Esophagus mucosa (tissue), 1 donor: ENCODE results near the gene PEF1. TPM values are rescaled to one million over a fixed set of nuclear protein-coding genes. Genes with fewer than 3 reads are reported as not detected.
A peak's percentile ranks its signal among the peaks of the same experiment; 100 is the strongest.

Experiments used
- ATAC-seq: fragments of 200-7000 bp; cut with Tn5 transposase; one replicate; pipeline ENCODE4 v1.9.1; 2020
- total RNA-seq: library from RNA; stranded (reverse); gene quantifications from one replicate; pipeline ENCODE4 v1.2.4, GENCODE V29; 2023
- donor health status: DM: yes; HTN: yes; CAD: no.

PEF1 gene, protein sequence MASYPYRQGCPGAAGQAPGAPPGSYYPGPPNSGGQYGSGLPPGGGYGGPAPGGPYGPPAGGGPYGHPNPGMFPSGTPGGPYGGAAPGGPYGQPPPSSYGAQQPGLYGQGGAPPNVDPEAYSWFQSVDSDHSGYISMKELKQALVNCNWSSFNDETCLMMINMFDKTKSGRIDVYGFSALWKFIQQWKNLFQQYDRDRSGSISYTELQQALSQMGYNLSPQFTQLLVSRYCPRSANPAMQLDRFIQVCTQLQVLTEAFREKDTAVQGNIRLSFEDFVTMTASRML
- 44.0 TPM for total RNA-seq

DNA sequence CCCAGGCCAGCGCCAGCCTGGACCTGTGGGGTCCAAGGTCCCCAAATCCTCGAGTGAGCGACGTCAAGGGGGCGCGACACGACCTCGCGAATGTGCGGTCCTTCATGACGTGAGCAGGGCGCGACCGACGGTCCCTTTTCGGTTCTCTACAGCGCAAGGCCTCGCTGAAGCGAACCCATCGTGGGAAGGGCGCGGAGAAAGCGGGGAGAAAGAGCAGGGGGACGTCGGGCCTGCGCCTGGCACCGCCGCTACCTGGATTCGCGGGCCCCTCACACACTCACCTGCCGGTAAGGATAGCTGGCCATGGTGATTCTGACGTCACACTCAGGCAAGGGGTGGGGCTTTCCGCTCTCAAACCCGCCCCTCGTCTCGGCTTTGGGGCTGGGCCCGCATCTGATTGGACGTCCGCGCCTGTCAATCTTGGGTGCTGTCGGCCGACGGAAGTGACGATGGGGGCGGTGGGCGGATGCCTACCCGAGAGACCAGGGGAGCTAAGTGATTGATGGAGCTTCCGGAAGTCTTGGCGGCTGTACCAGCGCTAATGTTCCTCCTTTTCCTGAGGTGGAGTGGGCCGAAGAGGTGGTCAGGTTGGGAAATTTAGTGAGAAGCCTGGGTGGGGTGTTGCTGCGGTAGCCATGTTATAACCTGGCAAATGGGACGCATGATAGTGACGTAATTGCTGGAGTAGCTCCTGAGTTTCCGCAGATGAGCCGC lies at the start of gene PEF1:
PEF1 (minus strand) TSS at position 317 of the 714 bp plus-strand sequence; CDS start at position 305, 12 bp downstream.
- peak; percentile 95 for ATAC-seq

DNA sequence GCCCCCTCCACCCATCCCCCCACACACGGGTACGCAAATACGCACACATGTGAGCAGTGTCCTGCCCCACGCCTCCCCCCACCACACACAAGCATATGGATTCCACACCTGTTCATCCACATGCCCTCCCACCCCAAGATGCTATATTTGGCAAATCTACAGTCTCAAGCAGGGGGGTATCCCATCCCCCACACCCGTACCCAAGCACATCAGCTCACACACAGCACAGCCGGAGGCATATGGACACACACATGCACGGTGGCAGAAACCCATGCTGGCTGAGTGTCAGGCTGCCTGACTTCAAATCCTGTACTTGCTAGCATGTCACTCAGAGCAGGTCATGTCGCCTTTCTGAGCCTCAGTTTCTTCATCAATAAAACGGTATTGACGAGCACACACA lies 48.6 kb upstream of the PEF1 start:
- no peak for ATAC-seq

DNA sequence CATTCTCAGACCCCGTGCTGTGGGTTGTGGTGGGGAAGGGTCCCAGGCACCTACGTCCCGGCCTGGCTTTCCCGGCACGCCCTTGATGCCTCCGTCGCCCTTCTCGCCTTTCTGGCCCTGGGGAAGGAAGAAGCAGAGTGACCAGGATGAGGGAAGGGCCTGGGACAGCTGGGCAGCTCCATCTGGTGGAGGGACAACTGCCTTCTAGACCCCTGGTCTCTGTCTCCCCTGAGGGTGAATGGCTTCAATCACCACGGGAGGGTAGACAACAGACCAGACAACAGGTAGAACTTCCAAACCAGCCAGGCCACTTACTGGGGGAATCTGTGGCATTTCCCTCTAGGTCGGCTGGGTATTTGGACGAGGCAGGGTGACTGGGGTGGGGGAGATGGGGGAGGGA lies 47.3 kb upstream of the PEF1 start:
- no peak for ATAC-seq

DNA sequence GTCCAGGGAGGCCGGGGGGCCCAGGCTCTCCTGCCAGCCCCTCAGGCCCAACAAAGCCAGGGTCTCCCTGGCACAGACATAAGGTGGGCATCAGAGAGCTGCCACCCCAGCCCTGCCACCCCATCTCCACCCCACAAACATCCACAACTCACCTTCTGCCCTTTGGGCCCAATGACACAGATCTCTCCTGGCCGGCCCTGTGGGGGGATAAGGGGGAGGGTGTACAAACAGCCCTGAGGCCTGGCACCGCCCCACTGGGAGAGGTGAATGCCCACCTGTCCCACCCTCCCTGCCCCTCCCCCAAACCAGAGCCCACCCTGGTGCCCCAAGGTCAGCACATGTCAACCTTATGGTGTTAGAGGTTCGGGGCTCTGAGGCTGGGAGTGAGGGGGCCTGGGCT lies 46.8 kb upstream of the PEF1 start:
- ATAC-seq, result no peak

DNA sequence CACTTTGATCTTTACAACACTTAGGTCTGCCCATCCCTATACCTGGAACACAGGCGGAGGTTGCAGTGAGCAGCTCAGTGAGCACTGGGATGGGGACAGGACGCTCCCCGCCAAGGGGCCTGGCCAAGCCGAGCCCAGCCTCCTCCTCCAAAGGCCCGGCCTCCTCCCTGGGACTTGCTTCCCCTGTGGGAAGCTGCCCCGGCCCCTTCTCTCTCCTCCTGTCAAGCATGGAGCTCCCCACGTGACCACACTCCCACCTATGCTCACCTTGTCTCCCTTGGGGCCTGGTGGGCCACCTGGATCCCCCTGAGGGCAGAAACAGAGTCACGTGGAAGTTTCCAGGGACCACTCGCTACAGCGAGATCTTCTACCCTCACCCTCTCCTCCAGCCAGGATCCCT lies 46.2 kb upstream of the PEF1 start:
- ATAC-seq, result no peak

DNA sequence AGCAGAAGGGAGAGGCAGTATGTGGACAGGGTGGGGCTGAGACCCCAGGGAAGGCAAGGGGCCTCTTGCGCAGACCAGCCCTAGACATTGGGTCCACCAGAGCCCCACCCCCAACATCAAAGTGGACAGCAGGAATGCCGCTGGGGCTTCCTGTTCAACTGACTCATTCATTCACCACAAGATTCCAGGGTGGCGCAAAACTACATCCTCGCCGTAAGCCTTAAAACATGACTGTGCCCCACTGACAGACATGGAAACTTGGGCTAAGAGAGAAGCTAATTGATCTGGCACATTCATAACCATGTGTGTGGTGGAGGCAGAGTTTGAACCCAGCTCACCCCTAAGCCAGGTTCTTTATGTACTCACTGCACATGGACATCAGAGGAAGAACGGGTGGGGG lies 45.2 kb upstream of the PEF1 start:
- ATAC-seq, result no peak

DNA sequence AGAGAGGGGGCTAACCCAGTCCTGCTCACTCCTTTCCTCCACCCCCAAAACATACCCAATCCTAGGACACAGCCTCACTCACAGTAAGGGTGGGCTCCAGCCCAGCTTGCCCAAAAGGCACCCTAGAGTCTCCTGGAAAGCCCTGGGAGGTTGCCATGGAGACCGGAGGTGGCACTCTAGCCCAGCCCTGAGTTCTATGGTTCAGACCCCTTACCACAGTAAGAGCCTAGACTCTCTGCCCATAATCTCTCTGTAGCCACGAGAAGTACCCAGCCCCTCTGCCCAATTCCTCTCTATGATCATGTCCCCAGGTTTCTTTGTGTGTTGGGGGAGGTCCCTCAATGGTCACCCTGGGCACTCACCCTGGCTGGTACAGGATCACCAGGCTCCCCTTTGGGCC lies 44.7 kb upstream of the PEF1 start:
- no peak for ATAC-seq

DNA sequence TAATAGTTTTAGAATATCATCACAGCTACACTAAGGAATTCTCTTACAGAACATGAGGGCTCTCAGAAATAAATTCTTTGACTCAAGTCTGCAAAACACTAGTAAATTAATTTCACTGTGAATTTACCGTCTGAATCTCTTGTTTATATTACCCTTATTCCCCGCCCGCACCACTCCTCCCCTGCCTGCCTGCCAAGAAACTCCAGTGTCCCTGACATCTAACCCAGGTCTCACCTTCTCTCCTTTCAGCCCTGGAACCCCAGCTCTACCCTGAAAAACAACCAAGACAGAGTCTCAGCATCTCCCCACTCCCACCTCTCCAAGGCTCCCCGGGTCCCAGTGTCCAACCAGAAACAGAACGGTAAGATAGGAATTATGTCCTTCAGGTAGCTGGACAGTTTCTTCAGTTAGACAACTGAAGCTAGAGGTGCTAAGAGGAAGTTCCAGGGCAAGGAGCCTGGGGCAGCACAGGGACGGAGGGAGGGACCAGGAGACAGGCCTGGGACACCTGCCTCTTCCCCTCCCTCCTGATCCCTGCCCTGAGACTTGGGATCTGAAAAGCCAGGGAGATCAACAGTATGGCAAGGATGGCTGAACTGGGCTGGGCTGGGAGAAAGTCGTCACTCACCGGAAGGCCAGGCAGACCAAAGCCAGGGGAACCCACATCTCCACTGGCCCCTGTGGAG lies 43.7 kb upstream of the PEF1 start:
- ATAC-seq, result no peak

DNA sequence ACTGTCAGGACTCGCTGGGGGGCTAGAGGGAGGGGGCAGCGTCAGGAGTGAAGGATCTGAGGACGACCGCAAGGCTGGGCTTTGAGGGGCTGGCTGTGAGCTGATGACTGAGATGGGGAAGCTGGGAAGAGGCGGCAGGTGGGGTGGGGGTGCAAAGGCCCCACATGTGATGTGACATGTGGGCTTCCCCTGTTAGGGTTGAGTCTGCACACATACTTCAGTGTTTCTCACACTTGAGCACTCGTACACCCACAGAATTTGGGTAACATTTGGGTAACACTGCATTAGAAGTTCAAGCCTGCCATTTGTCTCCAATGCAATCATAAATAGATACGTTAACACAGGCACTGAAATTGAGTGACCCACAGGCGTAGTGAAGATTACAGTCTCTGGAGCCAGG lies 42.9 kb upstream of the PEF1 start:
- no peak for ATAC-seq

DNA sequence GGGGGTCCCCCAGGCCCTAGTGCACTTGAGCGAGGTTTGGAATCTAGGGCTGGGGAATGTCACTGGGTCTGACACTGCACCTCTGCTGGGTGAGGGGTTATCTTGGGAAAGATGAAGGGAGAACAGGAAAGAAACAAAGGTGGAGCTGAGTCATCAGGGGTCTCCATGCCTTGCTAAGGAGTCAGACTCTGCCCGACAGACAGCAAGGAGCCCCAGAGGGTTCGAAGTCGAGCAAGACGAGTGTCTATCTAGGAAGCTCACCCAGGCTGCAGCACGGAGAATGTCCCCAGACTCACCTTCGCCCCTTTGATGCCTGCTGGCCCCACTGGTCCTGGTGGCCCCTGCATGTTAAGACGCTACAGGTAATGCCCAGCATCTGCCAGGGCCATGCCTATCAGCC lies 41.1 kb upstream of the PEF1 start:
- ATAC-seq, result no peak

DNA sequence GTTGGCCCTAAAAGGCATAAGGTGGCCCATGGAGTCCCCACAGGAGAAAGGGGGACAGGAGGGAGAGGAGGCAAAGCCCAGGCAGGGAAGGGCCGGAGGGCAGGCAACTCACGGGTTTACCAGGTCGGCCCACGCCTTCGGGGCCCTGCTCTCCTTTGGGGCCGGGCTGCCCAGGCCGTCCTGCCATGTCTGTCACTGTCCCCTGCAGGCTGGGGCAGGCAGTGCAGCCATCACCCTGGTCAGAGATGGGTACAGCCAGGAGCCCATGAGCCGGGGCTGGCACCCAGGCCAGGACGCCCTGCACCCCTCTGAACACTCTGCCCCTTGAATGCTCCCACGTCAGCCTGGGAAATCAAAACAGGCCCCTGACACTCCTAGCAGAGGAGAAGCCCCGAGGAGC lies 39.3 kb upstream of the PEF1 start:
- peak; percentile 41 for ATAC-seq

DNA sequence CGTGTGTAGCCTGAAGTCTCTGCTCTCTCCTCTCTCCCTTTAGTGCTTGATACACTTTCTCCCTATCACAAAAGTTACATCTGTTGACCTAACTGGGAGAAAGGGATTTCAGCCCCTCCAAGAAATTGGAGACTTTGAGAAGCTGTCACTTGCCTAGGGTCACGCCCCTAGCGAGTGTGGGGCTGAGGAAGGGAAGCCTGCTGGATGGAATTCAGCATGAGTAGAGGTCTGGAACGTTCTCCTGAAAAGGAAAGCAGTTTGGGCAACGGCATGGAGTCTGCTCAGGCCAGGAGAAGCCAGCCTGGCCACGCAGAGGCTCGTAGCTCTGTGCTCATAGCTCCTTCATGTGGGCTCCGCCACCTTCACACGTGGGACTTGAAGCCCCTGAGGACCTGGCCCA lies 36.7 kb upstream of the PEF1 start:
- ATAC-seq, result no peak

DNA sequence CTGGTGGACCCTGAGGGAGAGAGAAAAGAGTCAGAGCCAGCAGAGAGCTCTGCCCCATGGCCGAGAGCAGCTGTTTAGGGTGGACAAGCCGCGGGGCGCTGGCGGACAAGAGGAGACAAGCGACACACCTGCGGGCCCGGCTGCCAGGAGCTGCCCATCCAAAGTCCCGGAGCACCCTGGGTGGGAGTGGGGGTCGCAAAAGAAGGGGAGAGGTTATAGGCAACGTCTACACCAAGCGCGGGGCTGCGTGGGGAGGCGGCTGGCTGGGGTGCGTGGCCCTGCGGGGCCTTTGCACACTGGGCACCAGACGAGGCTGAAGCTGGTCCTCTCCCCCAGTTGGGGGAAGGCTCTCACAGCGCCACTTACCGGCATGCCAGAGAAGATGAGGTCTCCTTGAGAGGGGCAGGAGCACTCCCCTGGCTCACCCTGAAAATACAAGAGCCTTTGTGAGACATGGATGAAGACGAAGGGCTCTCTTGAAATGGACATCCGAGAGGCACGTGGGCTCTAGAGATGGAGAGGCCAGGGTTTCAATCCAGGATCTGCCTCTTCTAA lies 35.1 kb upstream of the PEF1 start:
- ATAC-seq, result no peak

DNA sequence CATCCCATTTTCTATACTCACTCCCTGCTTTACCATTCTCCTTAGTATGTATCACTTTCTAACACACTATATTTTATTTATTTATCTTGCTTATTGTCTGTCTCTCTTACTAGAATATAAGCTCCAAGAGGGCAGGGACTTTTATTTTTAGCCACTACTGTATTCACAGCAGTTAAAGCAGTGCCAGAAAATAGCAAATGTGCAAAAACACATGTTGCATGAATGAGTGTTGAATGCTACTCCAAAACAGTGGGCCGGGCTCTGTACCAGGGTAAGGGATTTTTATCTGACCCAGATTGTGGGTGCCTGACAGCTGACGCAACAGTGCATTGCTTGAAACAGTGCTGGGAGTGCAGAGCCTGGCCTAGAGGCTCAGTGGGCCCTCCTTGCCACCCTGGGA lies 34.4 kb upstream of the PEF1 start:
- ATAC-seq, result no peak

DNA sequence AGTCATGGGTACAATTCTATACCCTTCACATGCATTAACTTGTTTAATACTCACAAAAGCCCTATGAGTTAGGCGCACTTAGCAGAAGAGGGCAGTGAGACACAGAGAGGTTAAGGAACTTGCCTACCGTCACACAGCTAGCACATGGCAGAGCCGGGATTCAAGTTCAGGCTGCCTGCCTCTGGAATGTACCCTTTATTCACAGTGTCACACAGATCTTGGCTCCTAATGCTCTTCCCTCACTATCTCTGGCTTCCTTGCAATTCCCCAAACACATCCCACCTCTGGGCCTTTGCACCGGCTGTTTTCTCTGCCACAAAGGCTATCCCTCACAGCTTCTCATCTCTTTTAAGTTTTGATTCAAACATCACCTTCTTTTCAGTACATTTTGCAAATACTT lies 34.0 kb upstream of the PEF1 start:
- ATAC-seq, result no peak

DNA sequence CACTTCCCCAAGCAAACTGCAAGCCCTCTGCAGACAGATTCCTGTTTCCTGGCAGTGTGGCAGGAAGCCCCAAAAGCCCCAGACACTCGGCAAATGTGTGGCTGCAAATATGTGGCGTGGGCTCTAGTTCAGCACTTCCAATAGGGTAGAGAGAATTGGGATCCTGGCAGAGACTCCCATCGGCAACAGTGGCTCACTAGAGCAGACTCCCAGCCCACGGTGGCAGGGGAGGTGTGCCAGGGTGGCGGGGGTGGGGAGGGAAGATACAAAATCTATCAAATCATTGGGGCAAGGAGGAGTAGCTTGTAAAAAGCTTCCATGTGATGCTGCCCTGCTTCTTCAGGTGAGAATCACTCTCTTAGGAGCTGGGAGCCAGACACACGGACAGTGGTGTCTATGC lies 33.3 kb upstream of the PEF1 start:
- ATAC-seq, result no peak

DNA sequence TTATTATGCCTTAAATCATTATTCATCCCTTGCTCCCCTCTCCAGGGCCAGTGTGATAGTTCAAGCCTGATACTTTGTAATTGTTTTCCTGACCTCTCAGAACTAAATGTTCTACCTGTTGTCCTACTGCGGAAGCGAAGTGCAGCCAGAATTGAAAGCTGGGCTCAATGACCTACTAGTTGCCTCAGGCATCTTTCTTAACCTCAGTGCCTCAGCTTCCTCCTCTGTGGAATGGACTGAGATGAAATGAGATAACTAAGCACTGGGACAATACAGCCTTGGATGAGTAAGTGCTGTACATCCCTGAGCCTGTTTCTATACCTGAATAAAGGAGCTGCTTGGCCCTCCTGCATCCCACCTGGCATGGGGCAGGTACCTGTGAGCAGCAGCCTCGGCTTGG lies 32.7 kb upstream of the PEF1 start:
- no peak for ATAC-seq

DNA sequence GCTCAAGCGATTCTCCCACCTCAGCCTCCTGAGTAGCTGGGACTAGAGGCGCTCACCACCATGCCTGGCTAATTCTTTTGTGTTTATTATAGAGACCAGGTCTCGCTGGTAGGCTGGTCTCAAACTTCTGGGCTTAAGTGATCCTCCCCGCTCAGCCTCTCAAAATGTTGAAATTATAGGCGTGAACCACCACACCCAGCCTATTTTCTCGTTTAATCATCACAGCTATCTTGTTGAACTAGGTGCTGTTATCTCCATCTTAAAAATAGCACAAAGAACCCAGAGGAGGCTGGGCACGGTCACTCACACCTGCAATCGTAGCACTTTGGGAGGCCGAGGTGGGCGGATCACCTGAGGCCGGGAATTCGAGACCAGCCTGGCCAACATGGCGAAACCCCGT lies 31.1 kb upstream of the PEF1 start:
- no peak for ATAC-seq

DNA sequence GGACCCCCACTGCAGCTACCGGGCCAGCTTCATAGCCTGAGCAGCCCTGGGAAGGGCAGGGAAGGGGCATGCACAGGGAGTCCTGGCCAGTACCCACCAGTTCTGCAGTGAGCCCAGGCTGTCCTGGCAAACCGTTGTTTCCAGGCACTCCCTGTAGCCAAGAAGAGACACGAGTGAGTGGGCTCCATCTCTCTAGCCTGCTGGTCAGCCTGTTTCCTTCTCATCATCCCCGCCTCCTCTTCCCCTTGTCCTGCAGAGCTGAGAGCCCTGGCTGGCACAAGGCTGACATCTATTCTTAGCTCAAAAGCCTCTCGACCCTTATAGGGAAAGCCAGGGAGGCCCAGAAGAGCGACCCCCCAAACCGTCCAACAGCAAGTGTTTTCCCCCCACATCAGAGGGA lies 30.5 kb upstream of the PEF1 start:
- no peak for ATAC-seq

DNA sequence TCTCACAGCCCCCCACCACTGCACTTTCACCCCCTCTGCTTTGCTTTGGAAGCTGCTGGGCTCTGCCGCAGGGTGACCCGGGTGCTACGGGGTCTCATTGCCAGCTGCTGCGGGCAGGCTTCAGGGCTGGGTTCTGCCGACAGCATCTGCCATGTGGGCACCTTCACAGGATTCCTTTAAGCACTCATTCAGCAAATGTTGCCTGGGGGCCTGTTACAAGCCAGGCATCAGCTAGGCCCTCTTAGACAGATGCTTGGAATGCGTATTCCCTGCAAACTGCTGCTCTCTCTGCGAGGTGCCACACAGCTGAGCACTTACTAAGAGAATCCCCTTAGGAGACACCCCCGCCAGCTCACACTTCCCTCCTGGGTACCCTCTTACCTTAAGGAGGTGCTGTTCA lies 29.9 kb upstream of the PEF1 start:
- ATAC-seq, result no peak

DNA sequence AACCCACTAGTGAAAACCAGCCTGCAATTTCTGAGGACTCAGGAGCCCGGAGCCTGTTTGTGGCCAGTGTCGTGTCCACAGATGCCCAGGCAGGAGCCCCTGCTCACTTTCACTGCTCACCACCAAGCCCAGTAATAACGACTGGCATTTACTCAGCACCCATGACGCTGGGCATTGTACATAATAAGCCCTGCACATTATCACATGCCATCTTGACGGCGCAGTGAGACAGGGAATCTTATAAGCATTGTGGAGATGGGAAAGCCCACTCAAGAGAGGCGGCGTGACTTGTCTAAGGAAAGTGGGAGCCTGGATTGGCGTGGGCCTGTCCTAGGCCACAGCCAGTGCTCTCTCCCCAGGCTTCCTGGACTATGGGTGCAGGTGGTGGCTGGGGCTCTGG lies 28.8 kb upstream of the PEF1 start:
- no peak for ATAC-seq

DNA sequence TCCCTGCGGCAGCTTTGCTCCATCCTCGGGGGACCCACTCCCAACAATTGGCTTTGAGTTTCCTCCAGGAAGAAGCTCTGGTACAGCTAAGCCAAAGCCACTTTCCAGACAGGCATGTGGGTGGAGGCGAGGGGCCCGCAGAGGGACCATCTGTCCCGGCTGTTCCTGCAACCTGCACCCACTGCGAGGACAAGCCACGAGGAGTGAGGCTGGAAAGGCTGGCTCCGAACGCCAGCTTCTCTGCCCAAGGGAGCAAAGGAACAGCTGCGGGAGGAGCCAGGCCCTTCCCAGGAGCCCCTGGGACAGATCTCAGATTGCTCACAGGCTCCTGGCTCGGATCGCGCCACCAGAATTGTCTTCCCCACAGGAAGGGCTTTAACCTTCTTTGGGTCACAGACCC lies 28.3 kb upstream of the PEF1 start:
- ATAC-seq, result no peak

DNA sequence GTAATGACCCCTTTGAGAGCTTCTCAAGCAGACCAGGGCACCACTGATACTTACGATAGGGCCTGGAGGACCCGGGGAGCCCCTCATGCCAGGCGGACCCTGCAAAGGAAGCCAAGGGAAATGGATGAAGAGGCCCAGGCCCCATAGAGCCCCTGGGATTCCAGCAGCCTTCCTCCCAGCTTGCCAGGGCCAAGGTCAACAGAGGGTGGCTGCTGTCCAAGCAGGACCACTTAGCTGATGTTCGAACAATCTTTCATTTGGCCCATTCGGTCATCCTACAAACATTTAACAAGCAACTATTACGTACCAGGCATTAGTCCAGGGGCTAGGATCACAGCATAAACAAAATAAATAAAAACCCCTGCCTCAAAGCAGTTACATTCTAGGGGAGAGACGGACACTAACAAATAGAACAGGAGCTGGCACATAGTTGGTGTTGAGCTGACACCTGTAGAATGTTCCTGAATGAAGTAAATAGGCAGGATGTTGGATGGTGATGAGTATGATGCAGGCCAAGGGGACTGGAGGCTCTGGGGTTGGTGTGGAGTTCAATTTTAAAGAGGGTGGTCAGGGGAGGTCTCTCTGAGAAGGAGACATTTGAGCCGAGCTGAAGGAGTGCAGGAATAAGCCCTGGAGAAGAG lies 27.0 kb upstream of the PEF1 start:
- no peak for ATAC-seq
